HuH-7 (cell line): ENCODE measurements around the gene TANC2.

Experiments used
- DNase-seq: peaks from one replicate; pipeline ENCODE4 v3.0.0; 2011; ENCODE audit warnings: low spot score

The TANC2 gene

GRCh38 chr17:62965686-62966425 is at the start of gene TANC2:
TANC2 (plus strand) TSS chr17:62966235; CDS start chr17:63009560, 43,325 bp downstream.
- DNase-seq = peak; percentile 67

- no peak for DNase-seq
Measured at GRCh38 chr17:62916684-62917571, 49.1 kb upstream of the TANC2 start.

- DNase-seq = no peak
Measured at GRCh38 chr17:62919388-62919787, 46.6 kb upstream of the TANC2 start.

GRCh38 chr17:62920300-62920699 is 45.7 kb upstream of the TANC2 start:
- DNase-seq = no peak

- DNase-seq = no peak
Measured at GRCh38 chr17:62921817-62922216, 44.2 kb upstream of the TANC2 start.

GRCh38 chr17:62923258-62924150 is 42.5 kb upstream of the TANC2 start:
- no peak for DNase-seq

GRCh38 chr17:62925267-62925836 is 40.7 kb upstream of the TANC2 start:
- DNase-seq = no peak

- no peak for DNase-seq
Measured at GRCh38 chr17:62927083-62927482, 39.0 kb upstream of the TANC2 start.

GRCh38 chr17:62929320-62929719 is 36.7 kb upstream of the TANC2 start:
- no peak for DNase-seq

- DNase-seq = no peak
Measured at GRCh38 chr17:62931101-62931500, 34.9 kb upstream of the TANC2 start.

- DNase-seq = no peak
Measured at GRCh38 chr17:62933501-62934385, 32.3 kb upstream of the TANC2 start.

GRCh38 chr17:62935098-62935497 is 30.9 kb upstream of the TANC2 start:
- DNase-seq = no peak

GRCh38 chr17:62935523-62935922 is 30.5 kb upstream of the TANC2 start:
- no peak for DNase-seq

GRCh38 chr17:62937606-62938005 is 28.4 kb upstream of the TANC2 start:
- DNase-seq = no peak

GRCh38 chr17:62941358-62941991 is 24.6 kb upstream of the TANC2 start:
- DNase-seq = no peak

GRCh38 chr17:62948370-62948769 is 17.7 kb upstream of the TANC2 start:
- no peak for DNase-seq

- no peak for DNase-seq
Measured at GRCh38 chr17:62949036-62949435, 17.0 kb upstream of the TANC2 start.

- DNase-seq = no peak
Measured at GRCh38 chr17:62950067-62950466, 16.0 kb upstream of the TANC2 start.

- no peak for DNase-seq
Measured at GRCh38 chr17:62955841-62956352, 10.1 kb upstream of the TANC2 start.

- no peak for DNase-seq
Measured at GRCh38 chr17:62963296-62963695, 2.7 kb upstream of the TANC2 start.
